ENCODE data around the gene APLN.

Gene APLN, protein sequence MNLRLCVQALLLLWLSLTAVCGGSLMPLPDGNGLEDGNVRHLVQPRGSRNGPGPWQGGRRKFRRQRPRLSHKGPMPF

GRCh38 chrX:129654652-129655546 lies at the start of gene APLN:
Gene APLN, minus strand, starts transcription at chrX:129654956. Its CDS starts 326 bp downstream, at chrX:129654630.
- DNase-seq (ENCODE audit: low spot score): no peak

GRCh38 chrX:129704491-129704890 lies 49.7 kb upstream of the APLN start:
- DNase-seq (ENCODE audit: low spot score): no peak

DNA sequence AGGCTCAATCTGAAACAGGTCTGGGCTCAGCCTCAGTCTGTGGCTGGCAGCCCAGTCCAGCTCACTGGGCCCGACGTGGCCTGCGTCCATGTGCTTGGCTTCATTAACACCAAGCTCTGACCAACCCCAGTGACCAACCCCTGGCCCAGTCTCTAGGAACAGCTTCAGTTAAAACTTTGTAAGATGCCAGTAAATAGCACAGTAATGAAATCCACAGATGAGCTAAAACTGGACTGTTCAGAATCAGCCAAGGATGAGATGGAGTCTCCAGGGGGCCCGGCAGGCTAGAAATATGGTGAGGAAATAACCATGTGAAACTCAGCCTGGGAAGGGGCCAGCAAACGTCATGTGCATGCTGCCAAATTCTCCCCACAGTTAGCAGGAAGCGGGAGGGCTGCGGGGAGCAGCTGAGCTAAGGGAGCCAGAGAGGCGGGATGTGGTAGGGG lies 46.9 kb upstream of the APLN start:
- no peak for DNase-seq (ENCODE audit: low spot score)

GRCh38 chrX:129700536-129700935 lies 45.8 kb upstream of the APLN start:
- DNase-seq (ENCODE audit: low spot score): no peak

- DNase-seq (ENCODE audit: low spot score): no peak
Observed at GRCh38 chrX:129698150-129698549, 43.4 kb upstream of the APLN start.

- no peak for DNase-seq (ENCODE audit: low spot score)
Observed at GRCh38 chrX:129697204-129697829, 42.6 kb upstream of the APLN start.

DNA sequence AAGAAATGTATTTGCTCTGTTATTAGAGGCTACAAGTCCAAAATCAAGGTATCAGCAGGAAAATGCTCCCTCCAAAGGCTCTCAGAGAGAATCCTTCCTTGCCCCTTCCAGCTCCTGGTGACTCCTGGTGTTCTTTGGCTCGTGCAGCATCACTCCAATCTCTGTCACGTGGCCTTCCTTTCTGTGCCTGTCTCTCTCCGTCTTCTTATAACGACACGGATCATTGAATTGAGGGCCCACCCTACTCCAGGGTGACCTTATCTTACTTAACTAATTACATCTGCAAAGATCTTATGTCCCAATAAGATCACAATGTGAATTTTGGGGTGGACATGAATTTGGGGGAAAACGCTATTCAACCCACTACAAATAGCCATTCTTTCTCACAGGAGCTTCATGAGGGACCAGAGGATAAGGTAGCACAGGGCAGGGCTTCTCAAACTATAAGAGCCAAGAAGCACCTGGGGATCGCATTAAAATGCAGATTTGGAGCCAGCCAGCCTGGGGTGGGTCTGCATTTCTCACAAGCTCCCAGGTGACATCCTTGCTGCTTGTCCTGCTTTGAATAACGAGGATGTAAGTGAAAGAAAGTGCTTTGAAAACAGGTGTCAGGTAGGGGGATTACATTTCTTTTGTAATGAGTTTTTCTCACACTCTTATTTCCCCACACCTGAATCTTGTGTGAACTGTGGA lies 41.9 kb upstream of the APLN start:
- no peak for DNase-seq (ENCODE audit: low spot score)

DNA sequence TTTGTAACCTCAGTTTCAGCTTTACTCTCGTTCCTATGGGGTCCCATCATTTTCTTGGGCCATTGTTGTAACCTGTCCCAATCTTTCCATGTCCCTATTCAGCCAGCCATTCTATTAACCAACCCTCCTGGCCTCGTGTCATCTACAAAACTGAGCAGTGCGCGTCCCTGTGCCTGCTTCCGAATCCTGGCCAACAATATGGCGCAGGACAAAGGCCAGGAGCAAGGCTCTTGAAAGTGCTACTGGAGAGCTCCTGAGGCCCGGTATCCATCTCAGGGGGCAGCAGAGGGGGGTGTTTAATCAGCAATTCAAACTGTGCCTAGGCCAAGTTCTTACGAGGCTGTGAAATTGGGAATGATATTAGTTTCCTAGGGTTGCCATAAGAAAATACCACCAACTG lies 41.2 kb upstream of the APLN start:
- no peak for DNase-seq (ENCODE audit: low spot score)

DNA sequence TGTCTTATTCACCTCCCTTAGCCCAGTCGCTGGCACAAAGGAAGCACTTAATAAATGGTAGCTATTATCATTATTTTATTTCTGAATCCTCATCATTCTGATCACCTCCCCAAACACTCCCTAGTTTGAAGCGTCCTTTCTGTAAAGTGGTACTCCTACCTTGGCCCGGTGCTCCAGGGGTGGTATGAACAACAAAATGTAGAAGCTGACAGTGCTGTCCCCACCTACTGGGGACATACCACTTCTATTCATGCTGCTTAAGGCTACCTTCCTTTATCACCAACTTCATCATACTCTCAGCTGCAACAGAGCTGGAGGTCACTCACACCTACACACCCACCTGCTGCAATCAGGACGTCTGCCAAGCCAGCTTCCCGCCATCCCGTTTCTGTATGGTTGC lies 40.8 kb upstream of the APLN start:
- no peak for DNase-seq (ENCODE audit: low spot score)

- no peak for DNase-seq (ENCODE audit: low spot score)
Observed at GRCh38 chrX:129694805-129695204, 40.0 kb upstream of the APLN start.

DNA sequence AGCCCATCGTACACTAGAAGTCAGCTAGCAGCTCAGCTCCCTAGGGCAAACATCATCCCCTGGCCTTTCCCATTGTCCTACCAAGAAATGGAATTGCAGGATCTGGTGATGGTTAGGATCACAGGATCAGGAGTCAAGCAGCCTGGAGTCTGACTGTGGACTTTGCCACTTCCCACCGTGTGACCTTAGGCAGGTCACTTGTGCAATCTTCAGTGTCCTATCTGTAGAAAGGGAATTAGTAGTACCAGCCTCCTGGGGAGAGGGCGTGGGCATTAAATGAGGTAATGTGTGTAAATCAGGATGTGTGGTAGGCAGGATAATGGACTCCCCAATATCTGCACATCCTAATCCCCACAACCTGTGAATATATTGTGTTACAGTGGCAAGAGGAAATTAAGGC lies 38.6 kb upstream of the APLN start:
- no peak for DNase-seq (ENCODE audit: low spot score)

- no peak for DNase-seq (ENCODE audit: low spot score)
Observed at GRCh38 chrX:129690435-129690834, 35.7 kb upstream of the APLN start.

DNA sequence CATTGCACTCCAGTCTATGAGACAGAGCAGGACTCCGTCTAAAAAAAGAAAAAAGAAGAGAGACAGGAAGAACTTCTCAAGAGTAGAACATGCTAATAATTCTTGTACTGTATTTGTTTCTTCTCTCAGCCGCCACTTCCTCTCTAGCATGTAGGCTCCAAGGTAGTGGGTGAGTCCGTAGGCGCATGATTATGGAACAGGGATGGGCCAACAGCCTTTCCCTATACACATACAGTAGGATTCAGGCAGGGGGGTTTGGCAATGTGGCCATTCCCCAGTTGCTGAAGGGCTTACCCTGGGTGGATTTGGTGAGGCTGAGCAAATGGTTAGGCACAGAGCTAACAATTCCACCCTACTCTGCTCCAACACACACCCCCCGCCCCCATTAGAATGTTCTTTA lies 35.0 kb upstream of the APLN start:
- no peak for DNase-seq (ENCODE audit: low spot score)

DNA sequence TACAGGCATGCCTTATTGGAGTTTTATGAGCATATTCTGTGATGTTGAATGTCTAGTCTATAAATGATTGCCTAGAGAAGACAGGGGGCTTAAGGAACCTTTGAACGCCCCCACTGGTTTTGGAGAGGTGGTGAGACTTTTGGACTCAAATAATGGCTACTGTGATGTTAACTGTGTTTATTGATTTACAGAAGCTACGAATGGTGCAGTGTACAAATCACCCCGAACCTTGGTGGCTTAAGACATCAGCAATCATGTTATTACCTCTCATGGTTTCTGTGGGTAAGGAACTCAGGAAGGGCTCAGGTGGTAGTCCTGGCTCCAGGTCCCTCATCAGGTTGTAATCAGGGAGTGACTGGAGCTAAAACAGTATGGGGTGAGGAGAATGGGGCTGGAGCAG lies 33.3 kb upstream of the APLN start:
- DNase-seq (ENCODE audit: low spot score): no peak

DNA sequence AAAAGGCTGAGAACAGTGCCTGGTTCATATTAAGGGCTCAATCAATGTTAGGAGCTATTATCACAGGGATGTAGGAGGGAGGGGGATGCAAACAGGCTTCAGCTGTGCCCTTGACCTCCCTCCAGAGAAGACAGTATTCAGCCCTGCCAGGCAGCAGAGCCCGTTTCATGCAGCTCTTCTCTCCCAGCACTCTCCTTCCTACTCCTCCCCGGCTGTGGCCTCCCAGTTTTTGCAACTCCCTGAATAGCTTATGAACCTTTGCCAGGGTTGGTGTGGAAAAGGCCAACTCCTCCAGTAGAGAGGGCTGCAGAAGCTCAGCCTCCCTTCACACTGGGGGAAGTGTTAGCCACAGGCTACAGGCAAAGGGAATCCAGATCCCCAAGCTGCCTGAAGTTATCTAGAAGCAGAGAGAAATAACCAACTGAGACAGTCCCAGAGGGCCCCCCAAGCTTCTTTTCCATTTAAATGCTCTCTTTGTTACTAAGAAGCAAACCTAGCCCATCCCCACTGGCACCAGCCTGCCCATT lies 31.7 kb upstream of the APLN start:
- no peak for DNase-seq (ENCODE audit: low spot score)

- DNase-seq (ENCODE audit: low spot score): no peak
Observed at GRCh38 chrX:129682979-129683378, 28.2 kb upstream of the APLN start.

GRCh38 chrX:129679901-129680300 lies 25.1 kb upstream of the APLN start:
- DNase-seq (ENCODE audit: low spot score): no peak

GRCh38 chrX:129678614-129679195 lies 23.9 kb upstream of the APLN start:
- DNase-seq (ENCODE audit: low spot score): no peak

DNA sequence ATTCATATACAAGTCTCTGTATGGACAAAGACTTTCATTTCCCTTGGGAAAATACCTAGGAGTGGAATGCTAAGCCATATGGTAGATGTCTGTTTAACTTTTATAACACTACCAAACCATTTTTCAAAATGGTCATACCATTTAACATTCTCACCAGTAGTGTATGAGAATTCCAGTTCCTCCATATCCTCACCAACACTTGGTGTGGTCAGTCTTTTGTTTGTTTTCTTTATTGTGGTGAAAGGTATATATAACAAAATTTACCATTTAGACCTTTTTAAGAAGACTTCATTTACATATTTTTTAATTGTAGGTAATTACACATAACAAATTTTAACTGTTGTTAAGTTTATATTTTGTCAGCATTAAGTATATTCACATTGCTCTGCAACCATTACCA lies 12.7 kb upstream of the APLN start:
- no peak for DNase-seq (ENCODE audit: low spot score)

- peak; percentile 72 for DNase-seq (ENCODE audit: low spot score)
Observed at GRCh38 chrX:129665916-129666644, 11.3 kb upstream of the APLN start.

GRCh38 chrX:129663171-129663570 lies 8.4 kb upstream of the APLN start:
- DNase-seq (ENCODE audit: low spot score): peak; percentile 32
